Measurements from ENCODE around the gene GEMIN7. TPM values are rescaled to one million over a fixed set of nuclear protein-coding genes. Genes with fewer than 3 reads are reported as not detected.

GEMIN7 gene
- total and polyA plus RNA-seq, 2 of the 13 experiments (the other 11 are each of a cell fraction or from before 2014, with no cell fraction given), result 24.1 to 30.6 TPM

DNA sequence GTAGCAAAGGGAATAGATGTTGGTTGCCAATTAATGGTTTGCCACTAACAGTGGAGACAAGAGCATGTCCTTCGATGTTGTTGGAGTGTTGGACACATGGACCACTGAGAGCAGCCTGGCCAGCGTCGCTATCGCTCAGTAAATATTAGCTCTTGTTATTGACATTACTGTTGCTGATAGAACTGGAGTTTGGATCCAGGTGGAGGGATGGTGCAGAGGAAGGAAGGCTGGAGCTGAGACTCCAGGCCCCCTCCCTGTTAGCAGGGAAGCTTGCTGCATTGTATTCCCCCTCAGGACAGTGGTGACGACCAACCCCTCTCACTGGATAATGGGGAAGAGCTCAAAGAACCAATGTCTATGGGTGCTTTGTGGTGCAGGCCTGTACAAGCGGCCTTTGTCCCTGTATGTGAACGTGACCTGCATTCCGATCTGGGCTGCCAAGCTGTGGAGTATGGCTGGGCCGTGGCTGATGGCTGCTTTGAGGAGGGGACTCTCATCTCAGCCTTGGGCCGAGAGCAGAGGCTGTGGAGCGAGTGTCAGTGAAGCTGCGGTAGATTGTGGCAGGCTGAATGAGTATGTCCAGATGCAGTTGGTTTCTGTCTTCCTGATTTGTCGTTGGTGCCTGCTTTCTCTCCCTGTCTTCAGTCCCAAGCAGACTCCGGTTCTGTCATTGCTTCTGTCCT, 33.2 kb upstream of the GEMIN7 start (continued):
- TF ChIP-seq, protein P1, sequence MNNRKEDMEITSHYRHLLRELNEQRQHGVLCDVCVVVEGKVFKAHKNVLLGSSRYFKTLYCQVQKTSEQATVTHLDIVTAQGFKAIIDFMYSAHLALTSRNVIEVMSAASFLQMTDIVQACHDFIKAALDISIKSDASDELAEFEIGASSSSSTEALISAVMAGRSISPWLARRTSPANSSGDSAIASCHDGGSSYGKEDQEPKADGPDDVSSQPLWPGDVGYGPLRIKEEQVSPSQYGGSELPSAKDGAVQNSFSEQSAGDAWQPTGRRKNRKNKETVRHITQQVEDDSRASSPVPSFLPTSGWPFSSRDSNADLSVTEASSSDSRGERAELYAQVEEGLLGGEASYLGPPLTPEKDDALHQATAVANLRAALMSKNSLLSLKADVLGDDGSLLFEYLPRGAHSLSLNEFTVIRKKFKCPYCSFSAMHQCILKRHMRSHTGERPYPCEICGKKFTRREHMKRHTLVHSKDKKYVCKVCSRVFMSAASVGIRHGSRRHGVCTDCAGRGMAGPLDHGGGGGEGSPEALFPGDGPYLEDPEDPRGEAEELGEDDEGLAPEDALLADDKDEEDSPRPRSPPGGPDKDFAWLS (CRISPR knock-in tag; IDR thresholded peaks at IDR 0.05; ENCODE audit: borderline replicate concordance), result no peak
- no peak for TF ChIP-seq ZNF225 (CRISPR knock-in tag; IDR thresholded peaks at IDR 0.05)
- TF ChIP-seq ZSCAN30 (CRISPR knock-in tag; IDR thresholded peaks at IDR 0.05), result no peak
- 0 out of 2 replicates have a peak, but pooled peaks have one; percentile 44 for TF ChIP-seq HOXD1 (CRISPR knock-in tag; IDR thresholded peaks at IDR 0.05)
- TF ChIP-seq ZNF501 (CRISPR knock-in tag; IDR thresholded peaks at IDR 0.05), result peak; percentile 22; the same call in 1 of the 2 replicates
- TF ChIP-seq MATR3 (CRISPR knock-in tag; IDR thresholded peaks at IDR 0.05), result no peak
- TF ChIP-seq, protein P2, sequence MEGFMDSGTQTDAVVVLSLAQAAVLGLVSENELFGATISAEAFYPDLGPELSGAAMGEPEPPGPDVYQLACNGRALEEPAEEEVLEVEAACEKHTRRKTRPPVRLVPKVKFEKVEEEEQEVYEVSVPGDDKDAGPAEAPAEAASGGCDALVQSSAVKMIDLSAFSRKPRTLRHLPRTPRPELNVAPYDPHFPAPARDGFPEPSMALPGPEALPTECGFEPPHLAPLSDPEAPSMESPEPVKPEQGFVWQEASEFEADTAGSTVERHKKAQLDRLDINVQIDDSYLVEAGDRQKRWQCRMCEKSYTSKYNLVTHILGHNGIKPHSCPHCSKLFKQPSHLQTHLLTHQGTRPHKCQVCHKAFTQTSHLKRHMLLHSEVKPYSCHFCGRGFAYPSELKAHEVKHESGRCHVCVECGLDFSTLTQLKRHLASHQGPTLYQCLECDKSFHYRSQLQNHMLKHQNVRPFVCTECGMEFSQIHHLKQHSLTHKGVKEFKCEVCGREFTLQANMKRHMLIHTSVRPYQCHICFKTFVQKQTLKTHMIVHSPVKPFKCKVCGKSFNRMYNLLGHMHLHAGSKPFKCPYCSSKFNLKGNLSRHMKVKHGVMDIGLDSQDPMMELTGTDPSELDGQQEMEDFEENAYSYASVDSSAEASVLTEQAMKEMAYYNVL (CRISPR knock-in tag; IDR thresholded peaks at IDR 0.05; ENCODE audit: borderline replicate concordance), result 0 out of 2 replicates have a peak, but pooled peaks have one; percentile 19
- peak; percentile 60; the same call in 1 of the 2 replicates for TF ChIP-seq RXRA (CRISPR knock-in tag; IDR thresholded peaks at IDR 0.05)
- TF ChIP-seq SRY (CRISPR knock-in tag; IDR thresholded peaks at IDR 0.05), result 0 out of 2 replicates have a peak, but pooled peaks have one; percentile 41
- TF ChIP-seq ZNF792 (CRISPR knock-in tag; IDR thresholded peaks at IDR 0.05), result peak; percentile 85; the same call in 1 of the 2 replicates
- peak; percentile 92 for TF ChIP-seq ZNF205 (CRISPR knock-in tag; IDR thresholded peaks at IDR 0.05)
- TF ChIP-seq, protein P3, sequence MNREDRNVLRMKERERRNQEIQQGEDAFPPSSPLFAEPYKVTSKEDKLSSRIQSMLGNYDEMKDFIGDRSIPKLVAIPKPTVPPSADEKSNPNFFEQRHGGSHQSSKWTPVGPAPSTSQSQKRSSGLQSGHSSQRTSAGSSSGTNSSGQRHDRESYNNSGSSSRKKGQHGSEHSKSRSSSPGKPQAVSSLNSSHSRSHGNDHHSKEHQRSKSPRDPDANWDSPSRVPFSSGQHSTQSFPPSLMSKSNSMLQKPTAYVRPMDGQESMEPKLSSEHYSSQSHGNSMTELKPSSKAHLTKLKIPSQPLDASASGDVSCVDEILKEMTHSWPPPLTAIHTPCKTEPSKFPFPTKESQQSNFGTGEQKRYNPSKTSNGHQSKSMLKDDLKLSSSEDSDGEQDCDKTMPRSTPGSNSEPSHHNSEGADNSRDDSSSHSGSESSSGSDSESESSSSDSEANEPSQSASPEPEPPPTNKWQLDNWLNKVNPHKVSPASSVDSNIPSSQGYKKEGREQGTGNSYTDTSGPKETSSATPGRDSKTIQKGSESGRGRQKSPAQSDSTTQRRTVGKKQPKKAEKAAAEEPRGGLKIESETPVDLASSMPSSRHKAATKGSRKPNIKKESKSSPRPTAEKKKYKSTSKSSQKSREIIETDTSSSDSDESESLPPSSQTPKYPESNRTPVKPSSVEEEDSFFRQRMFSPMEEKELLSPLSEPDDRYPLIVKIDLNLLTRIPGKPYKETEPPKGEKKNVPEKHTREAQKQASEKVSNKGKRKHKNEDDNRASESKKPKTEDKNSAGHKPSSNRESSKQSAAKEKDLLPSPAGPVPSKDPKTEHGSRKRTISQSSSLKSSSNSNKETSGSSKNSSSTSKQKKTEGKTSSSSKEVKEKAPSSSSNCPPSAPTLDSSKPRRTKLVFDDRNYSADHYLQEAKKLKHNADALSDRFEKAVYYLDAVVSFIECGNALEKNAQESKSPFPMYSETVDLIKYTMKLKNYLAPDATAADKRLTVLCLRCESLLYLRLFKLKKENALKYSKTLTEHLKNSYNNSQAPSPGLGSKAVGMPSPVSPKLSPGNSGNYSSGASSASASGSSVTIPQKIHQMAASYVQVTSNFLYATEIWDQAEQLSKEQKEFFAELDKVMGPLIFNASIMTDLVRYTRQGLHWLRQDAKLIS (CRISPR knock-in tag; IDR thresholded peaks at IDR 0.05), result no peak
- TF ChIP-seq CC2D1A (CRISPR knock-in tag; IDR thresholded peaks at IDR 0.05), result no peak
- TF ChIP-seq, protein P4, sequence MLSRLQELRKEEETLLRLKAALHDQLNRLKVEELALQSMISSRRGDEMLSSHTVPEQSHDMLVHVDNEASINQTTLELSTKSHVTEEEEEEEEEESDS (CRISPR knock-in tag; IDR thresholded peaks at IDR 0.05; ENCODE audit: borderline replicate concordance), result no peak
- TF ChIP-seq ZNF451 (CRISPR knock-in tag; IDR thresholded peaks at IDR 0.05), result no peak
- no peak for TF ChIP-seq NR2F2 (IDR thresholded peaks at IDR 0.05; ENCODE audit: borderline replicate concordance, low read depth)
- TF ChIP-seq ZNF615 (CRISPR knock-in tag; IDR thresholded peaks at IDR 0.05; ENCODE audit: borderline replicate concordance), result no peak
- TF ChIP-seq, protein P5, sequence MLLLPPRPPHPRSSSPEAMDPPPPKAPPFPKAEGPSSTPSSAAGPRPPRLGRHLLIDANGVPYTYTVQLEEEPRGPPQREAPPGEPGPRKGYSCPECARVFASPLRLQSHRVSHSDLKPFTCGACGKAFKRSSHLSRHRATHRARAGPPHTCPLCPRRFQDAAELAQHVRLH (CRISPR knock-in tag; IDR thresholded peaks at IDR 0.05; ENCODE audit: borderline replicate concordance, low read depth), result peak; percentile 66; the same call in 1 of the 2 replicates
- TF ChIP-seq MTA3 (CRISPR knock-in tag; IDR thresholded peaks at IDR 0.05), result no peak
- no peak for TF ChIP-seq ATF7 (IDR thresholded peaks at IDR 0.05)
- TF ChIP-seq ATF7 (CRISPR knock-in tag; IDR thresholded peaks at IDR 0.05), result no peak
- peak; percentile 84 for TF ChIP-seq MED1 (CRISPR knock-in tag; IDR thresholded peaks at IDR 0.05)
- TF ChIP-seq FOXO1 (CRISPR knock-in tag; IDR thresholded peaks at IDR 0.05), result peak; percentile 92
- peak; percentile 96 for TF ChIP-seq FOXA1 (IDR thresholded peaks at IDR 0.05)
- TF ChIP-seq FOXA1 (CRISPR knock-in tag; IDR thresholded peaks at IDR 0.05), result peak; percentile 99
